Esophagus (tissue), 2 donors: ENCODE measurements around the gene TTC7B. TPM values are rescaled to one million over a fixed set of nuclear protein-coding genes. Genes with fewer than 3 reads are reported as not detected.

Experiments used
- H3K27ac ChIP-seq, 2 donors: one replicate each; pipeline ENCODE4 v1.5.1; 2013; ENCODE audit warnings: low read depth in 2 of 2, mild to moderate bottlenecking in 2 of 2, inconsistent platforms in 1 of 2, low read length in 1 of 2, moderate library complexity in 1 of 2
- H3K27me3 ChIP-seq, 2 donors: one replicate each; pipeline ENCODE4 v1.6.1; 2013; ENCODE audit warnings: low read length in 2 of 2, control low read depth in 1 of 2, mild to moderate bottlenecking in 1 of 2; ENCODE audit not compliant: insufficient read depth in 2 of 2, control insufficient read depth in 1 of 2
- H3K36me3 ChIP-seq, 2 donors: one replicate each; pipeline ENCODE4 v1.6.1; 2013; ENCODE audit warnings: low read length in 1 of 2; ENCODE audit not compliant: control insufficient read depth in 2 of 2, insufficient read depth in 2 of 2
- H3K4me1 ChIP-seq, 2 donors: one replicate each; pipeline ENCODE4 v1.6.1; 2013; ENCODE audit warnings: low read length in 1 of 2; ENCODE audit not compliant: control insufficient read depth in 2 of 2, insufficient read depth in 2 of 2
- H3K4me3 ChIP-seq, 2 donors: one replicate each; pipeline ENCODE4 v1.5.1; 2013; ENCODE audit warnings: low read length in 2 of 2, mild to moderate bottlenecking in 2 of 2, low read depth in 1 of 2, moderate library complexity in 1 of 2
- H3K9me3 ChIP-seq, 2 donors: one replicate each; pipeline ENCODE4 v1.6.1; 2013; ENCODE audit warnings: mild to moderate bottlenecking in 2 of 2, low read depth in 1 of 2, low read length in 1 of 2, moderate library complexity in 1 of 2; ENCODE audit not compliant: control insufficient read depth in 2 of 2, insufficient read depth in 1 of 2
- WGBS, 2 donors: extraction: QIAGEN DNeasy Blood & Tissue Kit; methylation state at CpG; one replicate each; pipeline ENCODE4 v1.1.7; 2013; 5-methylcytosine and 5-hydroxymethylcytosine counted together
- polyA plus RNA-seq, 2 donors: library from polyadenylated mRNA; stranded (reverse); fragments of 200-250 nt; gene quantifications; one replicate each; pipeline ENCODE4 v1.2.3, GENCODE V29; 2013
- donor health status: healthy with polysubstance abuse.
- donor health status: Bipolar disorder and iron deficiency.

TTC7B gene
- polyA plus RNA-seq, 2 donors = 2.7 to 6.0 TPM

GRCh38 chr14:90604356-90604755 is 211.9 kb downstream of the TTC7B start:
- H3K4me1 ChIP-seq = peaks cover 0 to 4% of the 10 kb centered on the region in 2 donors
- H3K27ac ChIP-seq = no peak overlapping the region
- no peak overlapping the region for H3K4me3 ChIP-seq
- no peaks in the 10 kb centered on the region for H3K27me3 ChIP-seq
- H3K36me3 ChIP-seq = no peaks in the 10 kb centered on the region
- H3K9me3 ChIP-seq = no peaks in the 10 kb centered on the region
- 70 to 84% methylated on average over 6 of the region's 6 CpGs for WGBS, 2 donors

GRCh38 chr14:90603841-90604240 is 212.4 kb downstream of the TTC7B start:
- no peaks in the 10 kb centered on the region for H3K9me3 ChIP-seq
- 76 to 81% methylated on average over 3 of the region's 3 CpGs for WGBS, 2 donors
- no peak overlapping the region for H3K4me3 ChIP-seq
- H3K27me3 ChIP-seq = no peaks in the 10 kb centered on the region
- H3K4me1 ChIP-seq = peaks cover 0 to 6% of the 10 kb centered on the region in 2 donors
- H3K36me3 ChIP-seq = no peaks in the 10 kb centered on the region
- H3K27ac ChIP-seq = no peak overlapping the region

GRCh38 chr14:90603336-90603735 is 212.9 kb downstream of the TTC7B start:
- 84 to 87% methylated on average over 1 of the region's 1 CpG for WGBS, 2 donors
- no peak overlapping the region for H3K27ac ChIP-seq
- no peaks in the 10 kb centered on the region for H3K27me3 ChIP-seq
- peaks cover 0 to 6% of the 10 kb centered on the region in 2 donors for H3K4me1 ChIP-seq
- no peaks in the 10 kb centered on the region for H3K9me3 ChIP-seq
- no peaks in the 10 kb centered on the region for H3K36me3 ChIP-seq
- H3K4me3 ChIP-seq = no peak overlapping the region

- WGBS, 2 donors = 40 to 49% methylated on average over 9 of the region's 9 CpGs
Observed at GRCh38 chr14:90602088-90602687, 214.0 kb downstream of the TTC7B start.

GRCh38 chr14:90601563-90601962 is 214.7 kb downstream of the TTC7B start:
- Histone ChIP-seq H3K36me3 (no peaks in the 10 kb centered on the region), H3K4me3 (no peak overlapping the region), H3K27ac (no peak overlapping the region), H3K9me3 (no peaks in the 10 kb centered on the region), H3K4me1 (peaks cover 0 to 6% of the 10 kb centered on the region in 2 donors), H3K27me3 (no peaks in the 10 kb centered on the region)
- 81 to 88% methylated on average over 9 of the region's 9 CpGs for WGBS, 2 donors

More at GRCh38 chr14:90602088-90602687, 214.0 kb downstream of the TTC7B start:
- peaks cover 0 to 6% of the 10 kb centered on the region in 2 donors for H3K4me1 ChIP-seq
- H3K9me3 ChIP-seq = no peaks in the 10 kb centered on the region
- H3K36me3 ChIP-seq = no peaks in the 10 kb centered on the region
- H3K27ac ChIP-seq = no peak overlapping the region
- no peaks in the 10 kb centered on the region for H3K27me3 ChIP-seq
- H3K4me3 ChIP-seq = no peak overlapping the region

- Histone ChIP-seq H3K27me3 (no peaks in the 10 kb centered on the region), H3K9me3 (no peaks in the 10 kb centered on the region), H3K4me1 (peaks cover 0 to 6% of the 10 kb centered on the region in 2 donors), H3K4me3 (no peak overlapping the region), H3K36me3 (no peaks in the 10 kb centered on the region), H3K27ac (no peak overlapping the region)
- WGBS, 2 donors = 95 to 96% methylated on average over 12 of the region's 12 CpGs
Observed at GRCh38 chr14:90600619-90601018, 215.6 kb downstream of the TTC7B start.

GRCh38 chr14:90599748-90600507 is 216.3 kb downstream of the TTC7B start:
- Histone ChIP-seq H3K9me3 (no peaks in the 10 kb centered on the region), H3K27ac (no peak overlapping the region), H3K27me3 (no peaks in the 10 kb centered on the region), H3K4me1 (peaks cover 0 to 6% of the 10 kb centered on the region in 2 donors), H3K4me3 (no peak overlapping the region), H3K36me3 (no peaks in the 10 kb centered on the region)
- 74 to 75% methylated on average over 12 of the region's 12 CpGs for WGBS, 2 donors

- Histone ChIP-seq H3K27ac (no peak overlapping the region), H3K4me3 (no peak overlapping the region), H3K4me1 (peaks cover 0 to 6% of the 10 kb centered on the region in 2 donors), H3K9me3 (no peaks in the 10 kb centered on the region), H3K27me3 (no peaks in the 10 kb centered on the region), H3K36me3 (no peaks in the 10 kb centered on the region)
- WGBS, 2 donors = 39 to 50% methylated on average over 11 of the region's 11 CpGs
Observed at GRCh38 chr14:90599339-90599738, 216.9 kb downstream of the TTC7B start.

GRCh38 chr14:90597961-90598360 is 218.3 kb downstream of the TTC7B start:
- WGBS, 2 donors = 96 to 97% methylated on average over 15 of the region's 15 CpGs
- H3K4me3 ChIP-seq = no peak overlapping the region
- H3K27me3 ChIP-seq = no peaks in the 10 kb centered on the region

More at GRCh38 chr14:90597961-90598360, 218.3 kb downstream of the TTC7B start:
- H3K36me3 ChIP-seq = no peaks in the 10 kb centered on the region
- H3K27ac ChIP-seq = no peak overlapping the region
- peaks cover 3 to 6% of the 10 kb centered on the region in 2 donors for H3K4me1 ChIP-seq
- no peaks in the 10 kb centered on the region for H3K9me3 ChIP-seq
